Activated CD8-positive, alpha-beta T cell treated with anti-CD3 and anti-CD28 coated beads for 36 hours (primary cell): ENCODE data around the gene GBP4. TPM values are rescaled to one million over a fixed set of nuclear protein-coding genes. Genes with fewer than 3 reads are reported as not detected.
"Not testable (repeated sequence)": the region's sequence is repeated elsewhere in the genome, so short reads cannot be mapped to it uniquely, and the experiment has no call there.

Experiments
- ATAC-seq: fragments of 200-7000 bp; cut with Tn5 transposase; one replicate; pipeline ENCODE4 v1.10.0; 2021; ENCODE audit warnings: mild to moderate bottlenecking, moderate library complexity
- CTCF ChIA-PET: fragments of 350-600 bp; sonication (Branson Sonifier 250); formaldehyde crosslinking; loops from one replicate; lab custom pipeline; 2021; ENCODE audit warnings: antibody characterized with exemption; lab: Charles Lee
- POLR2A ChIA-PET: fragments of 350-600 bp; sonication (Branson Sonifier 250); formaldehyde crosslinking; loops from one replicate; lab custom pipeline; 2021; ENCODE audit warnings: antibody characterized with exemption; lab: Charles Lee
- DNase-seq: peaks from one replicate; pipeline ENCODE4 v3.0.0-alpha.2; 2020
- H3K27ac Mint-ChIP-seq: one replicate; pipeline ENCODE4 v1.8.0; 2021; ENCODE audit warnings: mild to moderate bottlenecking, mixed read lengths
- H3K27me3 Mint-ChIP-seq: one replicate; pipeline ENCODE4 v1.8.0; 2021; ENCODE audit warnings: mixed read lengths
- H3K36me3 Mint-ChIP-seq: one replicate; pipeline ENCODE4 v1.8.0; 2021; ENCODE audit warnings: low read depth, mixed read lengths
- H3K4me1 Mint-ChIP-seq: one replicate; pipeline ENCODE4 v1.8.0; 2021; ENCODE audit warnings: low read depth, mixed read lengths
- H3K4me3 Mint-ChIP-seq: one replicate; pipeline ENCODE4 v1.8.0; 2021; ENCODE audit warnings: mild to moderate bottlenecking, moderate library complexity, mixed read lengths
- H3K9me3 Mint-ChIP-seq: one replicate; pipeline ENCODE4 v1.8.0; 2021; ENCODE audit warnings: mixed read lengths
- intact Hi-C: fragments of 100-400 bp; cut with micrococcal nuclease; formaldehyde crosslinking; loops from one replicate; pipeline ENCODE4 v1.10.0; 2022
- total RNA-seq, 2 experiments: library from RNA; stranded (reverse); gene quantifications; one replicate each; pipeline ENCODE4 v1.2.3, GENCODE V29; 2021
- TF ChIP-seq, protein P1 (sequence below): fragments of 200-600 bp; IDR thresholded peaks from one replicate; pipeline ENCODE4 v1.8.0; 2022; ENCODE audit warnings: antibody characterized with exemption, mild to moderate bottlenecking

Gene GBP4
- total RNA-seq: 10 to 100 TPM; 34.2 to 38.3 TPM

- ChIA-PET CTCF (interaction anchor here (0.7 to 2.4 kb wide), 13 partner anchors 9 to 255 kb away, joined by 3 to 10 read pairs (median 4); partner anchors contain the start of genes GBP2 and GBP5), POLR2A (interaction anchor here (0.9 to 3.1 kb wide), 27 partner anchors 9 to 165 kb away, joined by 3 to 58 read pairs (median 4); partner anchors contain the start of genes GBP1, GBP2, GBP5 and GBP6)
- Mint-ChIP-seq H3K4me3 (peak within 1 kb of the TSS; percentile 92), H3K27ac (peak within 1 kb of the TSS; percentile 97), H3K27me3 (no peaks in the 10 kb centered on the region), H3K36me3 (peaks cover 37% of the 10 kb centered on the region), H3K4me1 (peaks cover 76% of the 10 kb centered on the region), H3K9me3 (peaks cover 3% of the 10 kb centered on the region)
- TF ChIP-seq, protein P1, sequence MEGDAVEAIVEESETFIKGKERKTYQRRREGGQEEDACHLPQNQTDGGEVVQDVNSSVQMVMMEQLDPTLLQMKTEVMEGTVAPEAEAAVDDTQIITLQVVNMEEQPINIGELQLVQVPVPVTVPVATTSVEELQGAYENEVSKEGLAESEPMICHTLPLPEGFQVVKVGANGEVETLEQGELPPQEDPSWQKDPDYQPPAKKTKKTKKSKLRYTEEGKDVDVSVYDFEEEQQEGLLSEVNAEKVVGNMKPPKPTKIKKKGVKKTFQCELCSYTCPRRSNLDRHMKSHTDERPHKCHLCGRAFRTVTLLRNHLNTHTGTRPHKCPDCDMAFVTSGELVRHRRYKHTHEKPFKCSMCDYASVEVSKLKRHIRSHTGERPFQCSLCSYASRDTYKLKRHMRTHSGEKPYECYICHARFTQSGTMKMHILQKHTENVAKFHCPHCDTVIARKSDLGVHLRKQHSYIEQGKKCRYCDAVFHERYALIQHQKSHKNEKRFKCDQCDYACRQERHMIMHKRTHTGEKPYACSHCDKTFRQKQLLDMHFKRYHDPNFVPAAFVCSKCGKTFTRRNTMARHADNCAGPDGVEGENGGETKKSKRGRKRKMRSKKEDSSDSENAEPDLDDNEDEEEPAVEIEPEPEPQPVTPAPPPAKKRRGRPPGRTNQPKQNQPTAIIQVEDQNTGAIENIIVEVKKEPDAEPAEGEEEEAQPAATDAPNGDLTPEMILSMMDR: no peak
- ATAC-seq (peak; percentile 58), DNase-seq (peak; percentile 61)
- intact Hi-C loops: loop anchor here (1.0 to 5.0 kb wide), 5 partner anchors 59 to 254 kb away; partner anchors contain the start of gene GBP5
These were observed at the start of gene GBP4 for GRCh38 chr1:89198491-89199072. Gene GBP4, minus strand, starts transcription at chr1:89198942. Its CDS starts 108 bp downstream, at chr1:89198834.

GRCh38 chr1:89243046-89243445, 44.3 kb upstream of the GBP4 start:
- ATAC-seq (no peak), DNase-seq (no peak)
- Mint-ChIP-seq H3K27me3 (no peaks in the 10 kb centered on the region), H3K36me3 (peaks cover 56% of the 10 kb centered on the region), H3K9me3 (peaks cover 27% of the 10 kb centered on the region), H3K4me3 (no peak overlapping the region), H3K27ac (no peak overlapping the region), H3K4me1 (peaks cover 15% of the 10 kb centered on the region)
- TF ChIP-seq, protein P1: no peak
- ChIA-PET POLR2A (interaction anchor here (0.6 kb wide), 1 partner anchor 16 kb away, joined by 3 read pairs; no protein-coding TSS in a partner anchor), CTCF (interaction anchor here (0.8 kb wide), 1 partner anchor 22 kb away, joined by 3 read pairs; no protein-coding TSS in a partner anchor)
- intact Hi-C loops: no loop called here

- no peaks in the 10 kb centered on the region for H3K27me3 Mint-ChIP-seq
- ATAC-seq: no peak
- H3K27ac Mint-ChIP-seq: no peak overlapping the region
- CTCF ChIA-PET: interaction anchor here (1.1 to 1.9 kb wide), 3 partner anchors 22 to 299 kb away, joined by 3 to 4 read pairs (median 3); no protein-coding TSS in a partner anchor
- peaks cover 13% of the 10 kb centered on the region for H3K36me3 Mint-ChIP-seq
- TF ChIP-seq, protein P1: no peak
- H3K9me3 Mint-ChIP-seq: peaks cover 19% of the 10 kb centered on the region
- no peaks in the 10 kb centered on the region for H3K4me1 Mint-ChIP-seq
- no peak for DNase-seq
- no peak overlapping the region for H3K4me3 Mint-ChIP-seq
- POLR2A ChIA-PET: no interaction called here
- intact Hi-C loops: no loop called here
These were observed 22.6 kb upstream of the GBP4 start for GRCh38 chr1:89221341-89221740.

DNA sequence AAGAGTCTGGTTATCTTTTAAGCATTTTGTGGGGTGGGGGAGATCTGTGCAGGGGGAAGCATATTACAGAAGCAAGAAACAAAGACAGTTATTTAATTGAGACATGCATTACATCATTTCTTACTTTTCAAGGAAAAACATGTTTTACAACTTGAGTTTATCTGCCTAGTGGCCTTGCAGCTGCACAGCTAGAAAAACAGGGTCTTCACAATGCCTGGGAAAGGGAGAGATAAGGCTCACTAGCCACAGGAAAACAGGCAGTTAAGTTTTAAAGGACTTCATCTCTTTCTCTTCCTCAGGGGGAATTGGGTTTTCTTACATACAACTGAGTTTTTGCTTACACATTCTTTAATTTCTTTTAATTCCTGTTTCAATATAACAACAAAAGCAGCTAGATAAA, 21.1 kb upstream of the GBP4 start:
- H3K27me3 Mint-ChIP-seq, DNase-seq, H3K4me3 Mint-ChIP-seq, H3K4me1 Mint-ChIP-seq, H3K27ac Mint-ChIP-seq, intact Hi-C loops, ATAC-seq: not testable (repeated sequence)
- ChIA-PET CTCF (interaction anchor here (1.2 to 1.9 kb wide), 3 partner anchors 11 to 139 kb away, joined by 3 to 4 read pairs (median 3); no protein-coding TSS in a partner anchor), POLR2A (interaction anchor here (0.8 to 1.0 kb wide), 2 partner anchors 41 to 235 kb away, joined by 3 read pairs; no protein-coding TSS in a partner anchor)
- Mint-ChIP-seq H3K36me3 (peaks cover 13% of the 10 kb centered on the region), H3K9me3 (peaks cover 14% of the 10 kb centered on the region)

DNA sequence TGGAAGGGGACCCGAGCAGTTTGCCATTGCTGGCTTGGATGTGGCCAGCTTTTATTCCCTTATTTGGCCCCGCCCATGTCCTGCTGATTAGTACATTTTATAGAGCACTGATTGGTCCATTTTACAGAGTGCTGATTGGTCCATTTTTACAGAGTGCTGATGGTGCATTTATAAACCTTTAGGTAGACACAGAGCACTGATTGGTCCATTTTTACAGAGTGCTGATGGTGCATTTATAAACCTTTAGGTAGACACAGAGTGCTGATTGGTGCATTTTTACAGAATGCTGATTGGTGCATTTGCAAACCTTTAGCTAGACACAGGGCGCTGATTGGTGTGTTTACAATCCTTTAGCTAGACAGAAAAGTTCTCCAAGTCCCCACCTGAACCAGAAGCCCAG, 20.2 kb upstream of the GBP4 start:
- H3K27me3 Mint-ChIP-seq: not testable (repeated sequence)

More for the DNA sequence above, 20.2 kb upstream of the GBP4 start:
- ATAC-seq, DNase-seq, intact Hi-C loops, H3K4me3 Mint-ChIP-seq, H3K27ac Mint-ChIP-seq, H3K4me1 Mint-ChIP-seq, H3K9me3 Mint-ChIP-seq: not testable (repeated sequence)
- POLR2A ChIA-PET: interaction anchor here (0.8 kb wide), 1 partner anchor 235 kb away, joined by 3 read pairs; no protein-coding TSS in a partner anchor
- peaks cover 13% of the 10 kb centered on the region for H3K36me3 Mint-ChIP-seq
- CTCF ChIA-PET: interaction anchor here (1.2 kb wide), 1 partner anchor 10 kb away, joined by 3 read pairs; no protein-coding TSS in a partner anchor
